ENCODE measurements around the gene AZIN2. TPM values are rescaled to one million over a fixed set of nuclear protein-coding genes. Genes with fewer than 3 reads are reported as not detected.

AZIN2 gene
- total and polyA plus RNA-seq, 2 of the 13 experiments (the other 11 are each of a cell fraction or from before 2014, with no cell fraction given) = 1.7 to 3.5 TPM

GRCh38 chr1:33036526-33037503, 44.1 kb upstream of the AZIN2 start, which contains the start of gene AK2 (continued):
- TF ChIP-seq ZNF674 (CRISPR knock-in tag; IDR thresholded peaks at IDR 0.05; ENCODE audit: low read depth) (no peak), TRAFD1 (CRISPR knock-in tag; IDR thresholded peaks at IDR 0.05; ENCODE audit: borderline replicate concordance) (no peak), ZNF687 (CRISPR knock-in tag; IDR thresholded peaks at IDR 0.05) (peak; percentile 100), ZNF17 (CRISPR knock-in tag; IDR thresholded peaks at IDR 0.05) (0 out of 2 replicates have a peak, but pooled peaks have one; percentile 51), ZNF776 (CRISPR knock-in tag; IDR thresholded peaks at IDR 0.05) (peak; percentile 95), NRL (CRISPR knock-in tag; IDR thresholded peaks at IDR 0.05; ENCODE audit: borderline replicate concordance) (peak; percentile 88), NCOA1 (CRISPR knock-in tag; IDR thresholded peaks at IDR 0.05) (no peak), NR1H2 (CRISPR knock-in tag; IDR thresholded peaks at IDR 0.05; ENCODE audit: borderline replicate concordance, low read depth) (peak; percentile 57; the same call in 1 of the 2 replicates)
- TF ChIP-seq, protein P1, sequence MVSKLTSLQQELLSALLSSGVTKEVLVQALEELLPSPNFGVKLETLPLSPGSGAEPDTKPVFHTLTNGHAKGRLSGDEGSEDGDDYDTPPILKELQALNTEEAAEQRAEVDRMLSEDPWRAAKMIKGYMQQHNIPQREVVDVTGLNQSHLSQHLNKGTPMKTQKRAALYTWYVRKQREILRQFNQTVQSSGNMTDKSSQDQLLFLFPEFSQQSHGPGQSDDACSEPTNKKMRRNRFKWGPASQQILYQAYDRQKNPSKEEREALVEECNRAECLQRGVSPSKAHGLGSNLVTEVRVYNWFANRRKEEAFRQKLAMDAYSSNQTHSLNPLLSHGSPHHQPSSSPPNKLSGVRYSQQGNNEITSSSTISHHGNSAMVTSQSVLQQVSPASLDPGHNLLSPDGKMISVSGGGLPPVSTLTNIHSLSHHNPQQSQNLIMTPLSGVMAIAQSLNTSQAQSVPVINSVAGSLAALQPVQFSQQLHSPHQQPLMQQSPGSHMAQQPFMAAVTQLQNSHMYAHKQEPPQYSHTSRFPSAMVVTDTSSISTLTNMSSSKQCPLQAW (CRISPR knock-in tag; IDR thresholded peaks at IDR 0.05) = peak; percentile 88
- TF ChIP-seq, protein P2, sequence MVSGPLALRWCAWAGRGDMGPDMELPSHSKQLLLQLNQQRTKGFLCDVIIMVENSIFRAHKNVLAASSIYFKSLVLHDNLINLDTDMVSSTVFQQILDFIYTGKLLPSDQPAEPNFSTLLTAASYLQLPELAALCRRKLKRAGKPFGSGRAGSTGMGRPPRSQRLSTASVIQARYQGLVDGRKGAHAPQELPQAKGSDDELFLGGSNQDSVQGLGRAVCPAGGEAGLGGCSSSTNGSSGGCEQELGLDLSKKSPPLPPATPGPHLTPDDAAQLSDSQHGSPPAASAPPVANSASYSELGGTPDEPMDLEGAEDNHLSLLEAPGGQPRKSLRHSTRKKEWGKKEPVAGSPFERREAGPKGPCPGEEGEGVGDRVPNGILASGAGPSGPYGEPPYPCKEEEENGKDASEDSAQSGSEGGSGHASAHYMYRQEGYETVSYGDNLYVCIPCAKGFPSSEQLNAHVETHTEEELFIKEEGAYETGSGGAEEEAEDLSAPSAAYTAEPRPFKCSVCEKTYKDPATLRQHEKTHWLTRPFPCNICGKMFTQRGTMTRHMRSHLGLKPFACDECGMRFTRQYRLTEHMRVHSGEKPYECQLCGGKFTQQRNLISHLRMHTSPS (CRISPR knock-in tag; IDR thresholded peaks at IDR 0.05; ENCODE audit: low read depth) = peak; percentile 59; the same call in 1 of the 2 replicates
- TF ChIP-seq, protein P3, sequence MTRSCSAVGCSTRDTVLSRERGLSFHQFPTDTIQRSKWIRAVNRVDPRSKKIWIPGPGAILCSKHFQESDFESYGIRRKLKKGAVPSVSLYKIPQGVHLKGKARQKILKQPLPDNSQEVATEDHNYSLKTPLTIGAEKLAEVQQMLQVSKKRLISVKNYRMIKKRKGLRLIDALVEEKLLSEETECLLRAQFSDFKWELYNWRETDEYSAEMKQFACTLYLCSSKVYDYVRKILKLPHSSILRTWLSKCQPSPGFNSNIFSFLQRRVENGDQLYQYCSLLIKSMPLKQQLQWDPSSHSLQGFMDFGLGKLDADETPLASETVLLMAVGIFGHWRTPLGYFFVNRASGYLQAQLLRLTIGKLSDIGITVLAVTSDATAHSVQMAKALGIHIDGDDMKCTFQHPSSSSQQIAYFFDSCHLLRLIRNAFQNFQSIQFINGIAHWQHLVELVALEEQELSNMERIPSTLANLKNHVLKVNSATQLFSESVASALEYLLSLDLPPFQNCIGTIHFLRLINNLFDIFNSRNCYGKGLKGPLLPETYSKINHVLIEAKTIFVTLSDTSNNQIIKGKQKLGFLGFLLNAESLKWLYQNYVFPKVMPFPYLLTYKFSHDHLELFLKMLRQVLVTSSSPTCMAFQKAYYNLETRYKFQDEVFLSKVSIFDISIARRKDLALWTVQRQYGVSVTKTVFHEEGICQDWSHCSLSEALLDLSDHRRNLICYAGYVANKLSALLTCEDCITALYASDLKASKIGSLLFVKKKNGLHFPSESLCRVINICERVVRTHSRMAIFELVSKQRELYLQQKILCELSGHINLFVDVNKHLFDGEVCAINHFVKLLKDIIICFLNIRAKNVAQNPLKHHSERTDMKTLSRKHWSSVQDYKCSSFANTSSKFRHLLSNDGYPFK (CRISPR knock-in tag; IDR thresholded peaks at IDR 0.05; ENCODE audit: borderline replicate concordance) = peak; percentile 88; the same call in 1 of the 2 replicates

All from HepG2 (cell line).